22Rv1 (cell line): Measurements from ENCODE around the gene TPM2.

Experiments
- H3K27ac ChIP-seq: fragments of 450-650 bp; 2 replicates; pipeline ENCODE4 v1.5.1; 2017
- ZFX ChIP-seq: fragments of 450-650 bp; IDR thresholded peaks from 2 replicates; pipeline ENCODE4 v1.6.1; 2017; ENCODE audit warnings: antibody characterized with exemption, borderline replicate concordance
- TF ChIP-seq, protein P1 (sequence below): fragments of 450-650 bp; IDR thresholded peaks from 2 replicates; pipeline ENCODE4 v1.5.1; 2017; ENCODE audit warnings: mild to moderate bottlenecking

Gene TPM2

DNA sequence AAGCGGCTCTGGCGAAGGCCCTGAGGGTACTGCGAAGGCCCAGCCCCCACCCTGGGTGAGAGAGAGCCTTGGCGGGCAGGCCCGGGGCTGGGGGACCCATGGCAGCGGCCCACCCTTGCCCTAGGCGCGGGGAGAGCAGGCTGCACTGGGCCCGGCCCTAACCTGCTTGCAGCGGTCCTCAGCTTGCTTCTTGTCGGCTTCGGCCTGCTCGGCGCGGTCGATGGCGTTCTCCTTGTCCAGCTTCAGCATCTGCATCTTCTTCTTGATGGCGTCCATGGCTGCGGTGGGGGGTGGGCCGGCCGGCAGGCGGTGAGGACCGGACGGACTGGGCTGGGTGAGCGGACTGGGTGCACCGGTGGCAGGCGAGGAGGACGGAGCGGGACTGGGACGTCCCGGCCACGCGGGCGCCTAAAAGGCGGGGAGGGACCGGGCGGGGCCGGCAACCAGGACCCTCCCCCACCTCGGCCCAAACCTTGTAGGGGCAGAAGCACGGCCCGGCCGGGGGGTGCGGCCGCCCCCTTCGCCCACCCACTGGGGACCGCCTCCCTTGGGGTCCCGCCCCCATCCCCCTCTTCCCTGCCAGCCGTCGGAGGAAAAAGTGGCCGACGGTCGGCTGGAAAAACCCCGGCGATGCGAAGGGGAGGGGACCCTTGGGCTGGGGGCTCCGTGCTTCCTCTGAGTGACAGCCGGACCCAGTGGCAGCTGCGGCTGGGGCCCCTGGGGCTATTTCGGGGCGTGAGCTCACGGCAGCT, at the start of gene TPM2:
Gene TPM2, minus strand, starts transcription at position 384 of the 752 bp plus-strand sequence. Its CDS starts 108 bp downstream, at position 276.
- no peak within 1 kb of the TSS for H3K27ac ChIP-seq

DNA sequence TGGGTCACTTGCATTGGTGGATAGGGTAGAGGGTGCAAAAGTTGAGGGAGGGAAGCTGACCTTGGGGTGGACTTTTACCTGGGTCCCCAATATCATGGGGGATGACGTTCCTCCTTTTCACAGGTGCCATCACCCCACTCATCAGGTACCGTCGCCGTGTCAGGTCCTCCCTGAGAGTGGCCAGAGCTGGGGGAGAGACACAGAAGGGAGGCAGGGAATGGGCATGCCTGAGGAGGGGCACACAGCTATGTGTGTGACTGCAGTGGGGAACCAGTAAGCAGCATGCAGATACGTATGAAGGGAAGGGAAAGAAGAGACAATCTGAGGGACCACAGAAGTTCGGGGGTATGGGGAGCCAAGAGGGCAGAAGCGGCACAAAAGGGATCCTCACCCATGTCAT, 49.2 kb upstream of the TPM2 start:
- TF ChIP-seq, protein P1, sequence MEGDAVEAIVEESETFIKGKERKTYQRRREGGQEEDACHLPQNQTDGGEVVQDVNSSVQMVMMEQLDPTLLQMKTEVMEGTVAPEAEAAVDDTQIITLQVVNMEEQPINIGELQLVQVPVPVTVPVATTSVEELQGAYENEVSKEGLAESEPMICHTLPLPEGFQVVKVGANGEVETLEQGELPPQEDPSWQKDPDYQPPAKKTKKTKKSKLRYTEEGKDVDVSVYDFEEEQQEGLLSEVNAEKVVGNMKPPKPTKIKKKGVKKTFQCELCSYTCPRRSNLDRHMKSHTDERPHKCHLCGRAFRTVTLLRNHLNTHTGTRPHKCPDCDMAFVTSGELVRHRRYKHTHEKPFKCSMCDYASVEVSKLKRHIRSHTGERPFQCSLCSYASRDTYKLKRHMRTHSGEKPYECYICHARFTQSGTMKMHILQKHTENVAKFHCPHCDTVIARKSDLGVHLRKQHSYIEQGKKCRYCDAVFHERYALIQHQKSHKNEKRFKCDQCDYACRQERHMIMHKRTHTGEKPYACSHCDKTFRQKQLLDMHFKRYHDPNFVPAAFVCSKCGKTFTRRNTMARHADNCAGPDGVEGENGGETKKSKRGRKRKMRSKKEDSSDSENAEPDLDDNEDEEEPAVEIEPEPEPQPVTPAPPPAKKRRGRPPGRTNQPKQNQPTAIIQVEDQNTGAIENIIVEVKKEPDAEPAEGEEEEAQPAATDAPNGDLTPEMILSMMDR, result no peak
- no peak overlapping the region for H3K27ac ChIP-seq

More for the DNA sequence above, at the start of gene TPM2:
- TF ChIP-seq, protein P1, result no peak
- TF ChIP-seq ZFX, result no peak

DNA sequence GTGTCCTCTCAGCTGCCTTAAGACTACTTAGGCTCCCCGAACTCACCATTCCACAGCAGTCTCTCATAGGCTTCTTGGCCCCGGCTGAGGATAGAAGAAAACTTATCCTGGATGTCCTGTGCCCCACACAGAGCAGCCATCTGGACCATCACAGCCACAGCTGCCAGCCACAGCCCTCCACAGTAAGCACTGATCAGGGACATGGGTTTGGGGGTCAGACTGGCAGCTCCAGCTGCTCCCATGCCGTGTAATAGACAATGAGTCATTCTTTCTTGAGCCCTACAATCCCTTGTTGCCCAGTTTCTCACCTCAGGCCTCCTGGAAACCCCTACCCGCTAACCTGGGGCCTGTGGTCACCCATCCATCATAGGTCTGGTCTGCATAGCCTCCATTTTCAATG, 48.5 kb upstream of the TPM2 start:
- TF ChIP-seq, protein P1, result no peak
- TF ChIP-seq ZFX, result no peak
- no peak overlapping the region for H3K27ac ChIP-seq

DNA sequence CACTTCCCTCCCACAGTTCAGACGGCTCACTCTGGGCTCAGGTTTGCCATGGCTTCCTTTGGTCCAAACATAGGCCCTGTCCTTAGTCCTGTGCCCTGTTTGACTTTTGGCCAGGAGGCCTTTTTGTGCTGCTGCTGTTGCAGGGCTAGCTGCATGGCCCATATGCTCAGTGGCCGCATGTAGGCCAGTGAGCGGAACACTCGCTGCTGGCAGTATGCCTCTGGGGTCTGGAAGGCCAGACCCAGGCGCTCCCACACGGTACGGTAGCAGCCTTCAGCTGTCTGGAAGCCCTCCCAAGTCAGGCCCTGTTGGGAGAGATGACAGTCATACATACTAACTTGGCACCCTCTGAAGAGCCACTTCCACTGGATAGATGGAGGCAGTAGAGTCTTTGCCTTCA, 47.4 kb upstream of the TPM2 start:
- no peak for TF ChIP-seq ZFX
- peak overlapping the region; percentile 32 for H3K27ac ChIP-seq

DNA sequence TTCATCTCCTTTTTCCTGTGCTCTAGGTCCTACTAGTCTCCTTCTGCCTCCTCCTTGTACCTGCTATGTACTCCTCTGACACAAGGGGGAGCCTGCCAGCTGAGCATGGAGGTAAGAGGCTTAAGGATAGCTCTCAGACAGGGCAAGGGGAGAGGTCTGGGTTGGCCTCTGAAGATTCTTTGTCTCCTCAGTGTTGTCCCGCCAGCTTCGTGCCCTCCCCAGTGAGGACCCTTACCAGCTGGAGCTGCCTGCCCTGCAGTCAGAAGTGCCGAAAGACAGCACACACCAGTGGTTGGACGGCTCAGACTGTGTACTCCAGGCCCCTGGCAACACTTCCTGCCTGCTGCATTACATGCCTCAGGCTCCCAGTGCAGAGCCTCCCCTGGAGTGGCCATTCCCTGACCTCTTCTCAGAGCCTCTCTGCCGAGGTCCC, 46.5 kb upstream of the TPM2 start:
- peak overlapping the region; percentile 32; the same call in 1 of the 2 replicates for H3K27ac ChIP-seq

DNA sequence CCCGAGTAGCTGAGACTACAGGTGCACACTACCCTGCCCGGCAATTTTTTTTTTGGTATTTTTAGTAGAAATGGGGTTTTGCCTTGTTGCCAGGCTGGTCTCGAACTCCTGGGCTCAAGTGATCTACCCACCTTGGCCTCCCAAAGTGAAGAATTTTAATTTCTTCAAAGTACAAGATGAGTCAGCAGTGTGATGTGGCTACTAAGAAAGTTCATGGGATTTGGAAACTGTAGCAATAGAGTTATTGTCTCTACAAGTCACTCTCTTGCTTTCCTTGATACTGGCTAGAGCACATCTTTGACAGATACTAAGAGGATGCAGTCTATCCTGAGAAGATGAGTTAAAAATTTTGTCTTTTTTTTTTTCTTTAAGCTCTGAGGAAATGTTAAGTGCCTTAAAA, 44.4 kb upstream of the TPM2 start:
- no peak for TF ChIP-seq ZFX
- TF ChIP-seq, protein P1, result no peak
- H3K27ac ChIP-seq, result peak overlapping the region; percentile 94

More for the DNA sequence above, 46.5 kb upstream of the TPM2 start:
- TF ChIP-seq, protein P1, result peak; percentile 89
- no peak for TF ChIP-seq ZFX

DNA sequence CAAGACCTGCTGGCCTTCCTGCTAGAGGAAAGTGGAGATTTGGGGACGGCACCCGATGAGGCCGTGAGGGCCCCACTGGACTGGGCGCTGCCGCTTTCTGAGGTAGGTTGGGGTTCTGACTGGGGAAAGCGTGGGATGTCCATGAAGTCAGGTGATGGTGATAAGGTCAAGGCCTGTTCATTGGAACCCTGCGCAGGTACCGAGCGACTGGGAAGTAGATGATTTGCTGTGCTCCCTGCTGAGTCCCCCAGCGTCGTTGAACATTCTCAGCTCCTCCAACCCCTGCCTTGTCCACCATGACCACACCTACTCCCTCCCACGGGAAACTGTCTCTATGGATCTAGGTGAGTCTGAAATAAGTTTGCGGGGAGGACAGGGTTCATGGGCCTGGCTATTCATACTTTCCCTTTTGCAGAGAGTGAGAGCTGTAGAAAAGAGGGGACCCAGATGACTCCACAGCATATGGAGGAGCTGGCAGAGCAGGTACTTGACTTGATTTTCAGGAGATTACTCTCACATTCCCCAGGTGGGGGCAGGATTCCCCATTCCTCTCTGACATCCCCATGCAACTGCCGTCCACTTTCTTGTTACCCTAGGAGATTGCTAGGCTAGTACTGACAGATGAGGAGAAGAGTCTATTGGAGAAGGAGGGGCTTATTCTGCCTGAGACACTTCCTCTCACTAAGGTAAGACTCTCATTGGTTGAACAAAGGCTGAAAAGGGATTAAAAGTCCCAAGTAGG, 43.2 kb upstream of the TPM2 start:
- TF ChIP-seq, protein P1, result peak; percentile 43
- TF ChIP-seq ZFX, result no peak
- H3K27ac ChIP-seq, result peak overlapping the region; percentile 94
